ENCODE results near the gene ITFG1.

GRCh38 chr16:47110939-47111338 lies 349.9 kb downstream of the ITFG1 start:
- TF ChIP-seq, protein P1, sequence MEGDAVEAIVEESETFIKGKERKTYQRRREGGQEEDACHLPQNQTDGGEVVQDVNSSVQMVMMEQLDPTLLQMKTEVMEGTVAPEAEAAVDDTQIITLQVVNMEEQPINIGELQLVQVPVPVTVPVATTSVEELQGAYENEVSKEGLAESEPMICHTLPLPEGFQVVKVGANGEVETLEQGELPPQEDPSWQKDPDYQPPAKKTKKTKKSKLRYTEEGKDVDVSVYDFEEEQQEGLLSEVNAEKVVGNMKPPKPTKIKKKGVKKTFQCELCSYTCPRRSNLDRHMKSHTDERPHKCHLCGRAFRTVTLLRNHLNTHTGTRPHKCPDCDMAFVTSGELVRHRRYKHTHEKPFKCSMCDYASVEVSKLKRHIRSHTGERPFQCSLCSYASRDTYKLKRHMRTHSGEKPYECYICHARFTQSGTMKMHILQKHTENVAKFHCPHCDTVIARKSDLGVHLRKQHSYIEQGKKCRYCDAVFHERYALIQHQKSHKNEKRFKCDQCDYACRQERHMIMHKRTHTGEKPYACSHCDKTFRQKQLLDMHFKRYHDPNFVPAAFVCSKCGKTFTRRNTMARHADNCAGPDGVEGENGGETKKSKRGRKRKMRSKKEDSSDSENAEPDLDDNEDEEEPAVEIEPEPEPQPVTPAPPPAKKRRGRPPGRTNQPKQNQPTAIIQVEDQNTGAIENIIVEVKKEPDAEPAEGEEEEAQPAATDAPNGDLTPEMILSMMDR (IDR thresholded peaks at IDR 0.05) = no peak
- no peak for TF ChIP-seq POLR2A (IDR thresholded peaks at IDR 0.05)
